GM12878 (cell line): ENCODE data around the gene MORC4. TPM values are rescaled to one million over a fixed set of nuclear protein-coding genes. Genes with fewer than 3 reads are reported as not detected.

ENCODE experiments used
- ATAC-seq: fragments of 200-7000 bp; cut with Tn5 transposase; 3 replicates; pipeline ENCODE4 v1.9.1; 2020; ENCODE audit warnings: mild to moderate bottlenecking, moderate library complexity
- BruUV-seq: library from RNA; stranded (reverse); fragments of 400-500 nt; replicated peaks from 2 replicates; lab custom pipeline; 2021; lab: Mats Ljungman, UMichigan
- CTCF ChIA-PET: fragments of 300-600 bp; sonication (Branson Sonifier 250); formaldehyde crosslinking; extraction: SDS; loops from one replicate; lab custom pipeline; 2021; ENCODE audit warnings: inconsistent platforms; lab: Yijun Ruan, JAX
- POLR2A ChIA-PET: fragments of 350-600 bp; formaldehyde crosslinking; extraction: SDS; loops from one replicate; lab custom pipeline; 2021; ENCODE audit warnings: inconsistent platforms; lab: Charles Lee
- RAD21 ChIA-PET: fragments of 300-600 bp; sonication (Branson Sonifier 250); formaldehyde crosslinking; loops from one replicate; lab custom pipeline; 2023; ENCODE audit warnings: antibody characterized with exemption; ENCODE audit not compliant: unreplicated experiment; lab: Charles Lee
- SMC1A ChIA-PET: fragments of 300-600 bp; sonication (Branson Sonifier 250); formaldehyde crosslinking; loops from one replicate; lab custom pipeline; 2023; ENCODE audit not compliant: unreplicated experiment, uncharacterized antibody; lab: Charles Lee
- DNase-seq: peaks from one replicate; pipeline ENCODE4 v3.0.0-alpha.2; 2011; ENCODE audit warnings: low read depth, low spot score
- FAIRE-seq: peaks from 3 replicates; lab custom pipeline; 2011; peaks lifted over from hg19 to GRCh38; lab: Jason Lieb, UNC
- H2AFZ ChIP-seq: 2 replicates; pipeline ENCODE4 v1.6.0; 2011; ENCODE audit warnings: low read depth, low read length, control low read depth; ENCODE audit not compliant: control insufficient read depth
- H3K27ac ChIP-seq: 2 replicates; pipeline ENCODE4 v1.5.1; 2011; ENCODE audit warnings: control low read depth; ENCODE audit not compliant: control insufficient read depth, insufficient read depth
- H3K27me3 ChIP-seq, 2 experiments: replicated peaks in 1 of 2; 2 replicates each; pipeline versions ENCODE4 v1.6.0 to v1.6.1; 2011; ENCODE audit warnings: low read length in 1 of 2; ENCODE audit not compliant: control insufficient read depth in 2 of 2, insufficient read depth in 2 of 2
- H3K36me3 ChIP-seq, 2 experiments: 2 replicates each; pipeline ENCODE4 v1.5.1; 2011; ENCODE audit warnings: low read length in 1 of 2; ENCODE audit not compliant: control insufficient read depth in 2 of 2, insufficient read depth in 2 of 2
- H3K4me1 ChIP-seq: 2 replicates; pipeline ENCODE4 v1.6.1; 2011; ENCODE audit warnings: mild to moderate bottlenecking, low read length, moderate library complexity, mixed read lengths; ENCODE audit not compliant: control insufficient read depth, insufficient read depth
- H3K4me2 ChIP-seq: 2 replicates; pipeline ENCODE4 v1.6.0; 2011; ENCODE audit warnings: control low read depth; ENCODE audit not compliant: control insufficient read depth, insufficient read depth
- H3K4me3 ChIP-seq: fragments of 200-600 bp; sonication (generic); 2 replicates; pipeline ENCODE4 v1.5.1; 2016
- H3K79me2 ChIP-seq: 2 replicates; pipeline ENCODE4 v1.6.0; 2011; ENCODE audit warnings: low read length; ENCODE audit not compliant: control insufficient read depth, insufficient read depth
- H3K9ac ChIP-seq: 2 replicates; pipeline ENCODE4 v1.8.0; 2011; ENCODE audit warnings: low read length, control low read depth, mixed read lengths; ENCODE audit not compliant: control insufficient read depth, insufficient read depth
- H3K9me3 ChIP-seq: replicated peaks from 3 replicates; pipeline ENCODE4 v1.5.1; 2011; ENCODE audit warnings: mild to moderate bottlenecking, low read length; ENCODE audit not compliant: control insufficient read depth, insufficient read depth
- H4K20me1 ChIP-seq: 2 replicates; pipeline ENCODE4 v1.6.0; 2011; ENCODE audit not compliant: control insufficient read depth, insufficient read depth
- BACH1 ChIP-seq: fragments of 450-650 bp; IDR thresholded peaks from 2 replicates; pipeline ENCODE4 v1.6.1; 2017; ENCODE audit warnings: mild to moderate bottlenecking, borderline replicate concordance
- BCL3 ChIP-seq: IDR thresholded peaks from 2 replicates; pipeline ENCODE4 v1.6.1; 2011; ENCODE audit warnings: borderline replicate concordance, low read depth, mild to moderate bottlenecking, moderate library complexity, low read length; ENCODE audit not compliant: insufficient read depth, poor library complexity, severe bottlenecking
- DPF2 ChIP-seq: fragments of 450-650 bp; IDR thresholded peaks from 2 replicates; pipeline ENCODE4 v1.6.1; 2017; ENCODE audit warnings: mild to moderate bottlenecking
- EGR1 ChIP-seq, 2 experiments: IDR thresholded peaks; 1 replicate in 1 of 2; 2 replicates in 1 of 2; pipeline ENCODE4 v1.6.1; 2011 to 2012; ENCODE audit warnings: low read depth in 2 of 2, low read length in 2 of 2, borderline replicate concordance in 1 of 2, mild to moderate bottlenecking in 1 of 2, moderate library complexity in 1 of 2
- ETV6 ChIP-seq, 2 experiments: fragments of 450-650 bp in 1 of 2; IDR thresholded peaks in 1 of 2; conservative IDR thresholded peaks in 1 of 2; 2 replicates each; pipeline ENCODE4 v1.6.1; 2014; ENCODE audit warnings: antibody characterized with exemption in 1 of 2, borderline replicate concordance in 1 of 2, low read depth in 1 of 2, mild to moderate bottlenecking in 1 of 2, moderate library complexity in 1 of 2
- IKZF1 ChIP-seq: fragments of 450-650 bp; conservative IDR thresholded peaks from 2 replicates; pipeline ENCODE4 v1.6.1; 2017; ENCODE audit warnings: antibody characterized with exemption, mild to moderate bottlenecking
- NFXL1 ChIP-seq: fragments of 450-650 bp; IDR thresholded peaks from 2 replicates; pipeline ENCODE4 v1.6.1; 2017; ENCODE audit warnings: antibody characterized with exemption, mild to moderate bottlenecking, borderline replicate concordance
- NFYA ChIP-seq: IDR thresholded peaks from 2 replicates; pipeline ENCODE4 v1.6.1; 2011; ENCODE audit warnings: low read depth, mild to moderate bottlenecking, low read length, improper control_type of control experiment, borderline replicate concordance
- RAD51 ChIP-seq: fragments of 450-650 bp; IDR thresholded peaks from 2 replicates; pipeline ENCODE4 v1.6.1; 2016; ENCODE audit warnings: moderate library complexity, mild to moderate bottlenecking, inconsistent platforms
- RCOR1 ChIP-seq: conservative IDR thresholded peaks from 2 replicates; pipeline ENCODE4 v1.6.1; 2012; ENCODE audit warnings: low read depth, low read length, improper control_type of control experiment
- SIN3A ChIP-seq: IDR thresholded peaks from 2 replicates; pipeline ENCODE4 v1.6.1; 2012; ENCODE audit warnings: low read depth, low read length, improper control_type of control experiment
- SKIL ChIP-seq: fragments of 450-650 bp; IDR thresholded peaks from 2 replicates; pipeline ENCODE4 v1.6.1; 2017; ENCODE audit warnings: mild to moderate bottlenecking, low read depth, inconsistent platforms; ENCODE audit not compliant: poor library complexity, severe bottlenecking
- STAT3 ChIP-seq: IDR thresholded peaks from 2 replicates; pipeline ENCODE4 v1.6.1; 2011; ENCODE audit warnings: low read depth, low read length, improper control_type of control experiment
- TCF12 ChIP-seq: IDR thresholded peaks from 2 replicates; pipeline ENCODE4 v1.6.1; 2011; ENCODE audit warnings: low read depth, mild to moderate bottlenecking, low read length
- WRNIP1 ChIP-seq: IDR thresholded peaks from 2 replicates; pipeline ENCODE4 v1.6.1; 2011; ENCODE audit warnings: low read depth, low read length, improper control_type of control experiment, borderline replicate concordance
- YY1 ChIP-seq: IDR thresholded peaks from 2 replicates; pipeline ENCODE4 v1.6.1; 2011; ENCODE audit warnings: low read depth, mild to moderate bottlenecking, low read length
- ZBTB11 ChIP-seq: fragments of 450-650 bp; formaldehyde crosslinking; IDR thresholded peaks from 2 replicates; pipeline ENCODE4 v1.5.0; 2022; ENCODE audit warnings: mild to moderate bottlenecking, missing genetic modification characterization
- ZNF274 ChIP-seq: IDR thresholded peaks from one replicate; pipeline ENCODE4 v1.8.0; 2011; ENCODE audit not compliant: insufficient read length, insufficient read depth
- WGBS: methylation state at CpG from one replicate; pipeline ENCODE4 v1.1.6; 2016; ENCODE audit warnings: low lambda C conversion rate; ENCODE audit not compliant: insufficient replicate concordance, insufficient coverage; ENCODE audit errors: missing lambda C conversion rate; 5-methylcytosine and 5-hydroxymethylcytosine counted together
- in situ Hi-C: fragments of 300-500 bp; cut with MboI; formaldehyde crosslinking; loops from 9 replicates; pipeline ENCODE4 v1.14.3; 2018; ENCODE audit warnings: mixed read lengths
- intact Hi-C: fragments of 100-400 bp; cut with micrococcal nuclease; formaldehyde crosslinking; loops from one replicate; pipeline ENCODE4 v1.14.2; 2022; ENCODE audit not compliant: unreplicated experiment
- polyA plus RNA-seq, 11 experiments: library from polyadenylated mRNA; depleted of rRNA in 4 of 11; unstranded in 6 of 11; stranded (reverse) in 5 of 11; fragments of >200 nt; fragmentation: Nextera tagmentation in 4 of 11; fragmentation: Illumina TruSeq in 1 of 11; extraction: Ambion mirVana in 4 of 11; extraction: Trizol in 1 of 11; gene quantifications; 1 replicate in 1 of 11; 2 replicates in 10 of 11; pipeline versions ENCODE4 v1.2.1 to v1.2.3, GENCODE V29; 2011 to 2016; ENCODE audit warnings: inconsistent platforms in 2 of 11, missing spikeins in 2 of 11, low read depth in 1 of 11
- total RNA-seq, 4 experiments: library from RNA; depleted of rRNA in 3 of 4; stranded (reverse); fragments of >200 nt in 3 of 4; fragmentation: Illumina TruSeq in 1 of 4; extraction: Trizol in 1 of 4; gene quantifications; 2 replicates each; pipeline versions ENCODE4 v1.2.1 to v1.2.3, GENCODE V29; 2013 to 2021

Gene MORC4
- total and polyA plus RNA-seq, 10 of the 15 experiments (the other 5 are each of a cell fraction or from before 2014, with no cell fraction given) = 0.03 to 0.65 (median 0.26) TPM

- no peaks in the 10 kb centered on the region for H3K9me3 ChIP-seq
- no peak overlapping the region for H3K4me3 ChIP-seq
- intact Hi-C loops = no loop called here
- POLR2A ChIA-PET = no interaction called here
- TF ChIP-seq ZNF274 (no peak), ETV6 (conservative IDR thresholded peaks at IDR 0.05 in 1 of 2, IDR thresholded peaks at IDR 0.05 in 1 of 2; ENCODE audit: borderline replicate concordance in 1 of 2, low read depth in 1 of 2) (no peak), SIN3A (no peak), DPF2 (no peak), TCF12 (no peak), RAD51 (no peak), SKIL (no peak), EGR1 (IDR thresholded peaks at IDR 0.05; ENCODE audit: borderline replicate concordance in 1 of 2, low read depth in 2 of 2, low read length in 2 of 2) (no peak), IKZF1 (no peak), YY1 (no peak), NFXL1 (no peak), RCOR1 (no peak), STAT3 (no peak), BACH1 (no peak), NFYA (no peak), BCL3 (no peak), WRNIP1 (no peak), ZBTB11 (no peak)
- BruUV-seq = no TSS peak
- no peaks in the 10 kb centered on the region for H4K20me1 ChIP-seq
- RAD21 ChIA-PET = no interaction called here
- DNase-seq (no peak), FAIRE-seq (no peak), ATAC-seq (no peak)
- no peaks in the 10 kb centered on the region for H3K36me3 ChIP-seq
- no peak overlapping the region for H2AFZ ChIP-seq
- in situ Hi-C loops = no loop called here
- no peaks in the 10 kb centered on the region; a peak in 1 of 4 replicates for H3K27me3 ChIP-seq
- CTCF ChIA-PET = interaction anchor here (1.1 to 1.2 kb wide), 2 partner anchors 35 to 137 kb away, joined by 3 read pairs; no protein-coding TSS in a partner anchor
- H3K79me2 ChIP-seq = no peaks in the 10 kb centered on the region
- SMC1A ChIA-PET = interaction anchor here (0.6 kb wide), 1 partner anchor 267 kb away, joined by 3 read pairs; no protein-coding TSS in a partner anchor
- H3K9ac ChIP-seq = no peak overlapping the region
- no peaks in the 10 kb centered on the region for H3K4me1 ChIP-seq
- 45% methylated on average over 2 of the region's 3 CpGs for WGBS
- H3K4me2 ChIP-seq = no peak overlapping the region
- no peak overlapping the region for H3K27ac ChIP-seq
Observed at GRCh38 chrX:106933538-106933961, 66.5 kb downstream of the MORC4 start.
